Thymus (tissue), 14 donors: ENCODE data around the gene ARHGAP4. TPM values are rescaled to one million over a fixed set of nuclear protein-coding genes. Genes with fewer than 3 reads are reported as not detected.

ENCODE experiments used
- DNase-seq, 9 donors: peaks; one replicate each; pipeline ENCODE4 v3.0.0-alpha.2; 2013; ENCODE audit warnings: low spot score in 9 of 9, low read depth in 6 of 9, missing footprints in 1 of 9
- H3K27ac ChIP-seq, 2 donors: one replicate each; pipeline ENCODE4 v1.5.1; 2013; ENCODE audit warnings: control low read depth in 1 of 2, low read depth in 1 of 2, low read length in 1 of 2, mild to moderate bottlenecking in 1 of 2, moderate library complexity in 1 of 2
- H3K27me3 ChIP-seq, 2 donors: one replicate each; pipeline ENCODE4 v1.5.1; 2013; ENCODE audit warnings: low read length in 1 of 2; ENCODE audit not compliant: control insufficient read depth in 2 of 2, insufficient read depth in 1 of 2
- H3K36me3 ChIP-seq, 2 donors: one replicate each; pipeline ENCODE4 v1.5.1; 2013; ENCODE audit warnings: low read length in 1 of 2, mild to moderate bottlenecking in 1 of 2, moderate library complexity in 1 of 2; ENCODE audit not compliant: control insufficient read depth in 2 of 2, insufficient read depth in 2 of 2
- H3K4me1 ChIP-seq, 2 donors: one replicate each; pipeline ENCODE4 v1.5.1; 2013; ENCODE audit warnings: low read length in 2 of 2; ENCODE audit not compliant: control insufficient read depth in 2 of 2, insufficient read depth in 2 of 2
- H3K4me3 ChIP-seq, 2 donors: one replicate each; pipeline ENCODE4 v1.5.1; 2013; ENCODE audit warnings: low read length in 2 of 2, control low read depth in 1 of 2, mild to moderate bottlenecking in 1 of 2
- H3K9me3 ChIP-seq, 2 donors: one replicate each; pipeline ENCODE4 v1.5.1; 2013; ENCODE audit warnings: low read length in 1 of 2, mild to moderate bottlenecking in 1 of 2; ENCODE audit not compliant: control insufficient read depth in 2 of 2, insufficient read depth in 1 of 2
- WGBS: extraction: QIAGEN DNeasy Blood & Tissue Kit; methylation state at CpG from one replicate; pipeline ENCODE4 v1.1.7; 2013; 5-methylcytosine and 5-hydroxymethylcytosine counted together
- long read RNA-seq, 10 donors: transcript quantifications; one replicate each; lab custom pipeline, GENCODE V29; 2026
- polyA plus RNA-seq: library from polyadenylated mRNA; stranded (reverse); fragments of 200-250 nt; gene quantifications from one replicate; pipeline ENCODE4 v1.2.3, GENCODE V29; 2013
- total RNA-seq: library from RNA; stranded (reverse); fragments of 120-200 nt; gene quantifications from one replicate; pipeline ENCODE4 v1.2.4, GENCODE V29; 2013
- donor health status: healthy.

The ARHGAP4 gene
- total RNA-seq: 139 TPM
- polyA plus RNA-seq: 481 TPM
- long read RNA-seq, donor 1, partial matches to known transcripts: 6 of 6 reads
- long read RNA-seq, donor 1, other reads (novel, unspliced or antisense): 0 of 6 reads
- long read RNA-seq, donor 2, transcript ARHGAP4-217 (3 exons, 840 nt): minor isoform, 5 of 68 reads
- long read RNA-seq, donor 2, transcript ARHGAP4-201 (22 exons, 3,235 nt): major isoform, 10 of 68 reads
- long read RNA-seq, donor 2, partial matches to known transcripts: 49 of 68 reads
- long read RNA-seq, donor 2, other reads (novel, unspliced or antisense): 0 of 68 reads
- long read RNA-seq, donor 3, transcript ARHGAP4-201 (22 exons, 3,235 nt): major isoform, 12 of 37 reads
- long read RNA-seq, donor 3, partial matches to known transcripts: 17 of 37 reads
- long read RNA-seq, donor 3, other reads (novel, unspliced or antisense): 6 of 37 reads
- long read RNA-seq, donor 4, partial matches to known transcripts: 0 of 4 reads
- long read RNA-seq, donor 4, other reads (novel, unspliced or antisense): 0 of 4 reads
- long read RNA-seq, donor 5, transcript ARHGAP4-201 (22 exons, 3,235 nt): major isoform, 5 of 18 reads
- long read RNA-seq, donor 5, partial matches to known transcripts: 0 of 18 reads
- long read RNA-seq, donor 5, other reads (novel, unspliced or antisense): 11 of 18 reads
- long read RNA-seq, donor 6, partial matches to known transcripts: 15 of 20 reads
- long read RNA-seq, donor 6, other reads (novel, unspliced or antisense): 0 of 20 reads
- long read RNA-seq, donor 7: 0 reads
- long read RNA-seq, donor 8, partial matches to known transcripts: 0 of 3 reads
- long read RNA-seq, donor 8, other reads (novel, unspliced or antisense): 0 of 3 reads
- long read RNA-seq, donor 9, partial matches to known transcripts: 0 of 2 reads
- long read RNA-seq, donor 9, other reads (novel, unspliced or antisense): 0 of 2 reads
- long read RNA-seq, donor 10, partial matches to known transcripts: 0 of 5 reads
- long read RNA-seq, donor 10, other reads (novel, unspliced or antisense): 0 of 5 reads

DNA sequence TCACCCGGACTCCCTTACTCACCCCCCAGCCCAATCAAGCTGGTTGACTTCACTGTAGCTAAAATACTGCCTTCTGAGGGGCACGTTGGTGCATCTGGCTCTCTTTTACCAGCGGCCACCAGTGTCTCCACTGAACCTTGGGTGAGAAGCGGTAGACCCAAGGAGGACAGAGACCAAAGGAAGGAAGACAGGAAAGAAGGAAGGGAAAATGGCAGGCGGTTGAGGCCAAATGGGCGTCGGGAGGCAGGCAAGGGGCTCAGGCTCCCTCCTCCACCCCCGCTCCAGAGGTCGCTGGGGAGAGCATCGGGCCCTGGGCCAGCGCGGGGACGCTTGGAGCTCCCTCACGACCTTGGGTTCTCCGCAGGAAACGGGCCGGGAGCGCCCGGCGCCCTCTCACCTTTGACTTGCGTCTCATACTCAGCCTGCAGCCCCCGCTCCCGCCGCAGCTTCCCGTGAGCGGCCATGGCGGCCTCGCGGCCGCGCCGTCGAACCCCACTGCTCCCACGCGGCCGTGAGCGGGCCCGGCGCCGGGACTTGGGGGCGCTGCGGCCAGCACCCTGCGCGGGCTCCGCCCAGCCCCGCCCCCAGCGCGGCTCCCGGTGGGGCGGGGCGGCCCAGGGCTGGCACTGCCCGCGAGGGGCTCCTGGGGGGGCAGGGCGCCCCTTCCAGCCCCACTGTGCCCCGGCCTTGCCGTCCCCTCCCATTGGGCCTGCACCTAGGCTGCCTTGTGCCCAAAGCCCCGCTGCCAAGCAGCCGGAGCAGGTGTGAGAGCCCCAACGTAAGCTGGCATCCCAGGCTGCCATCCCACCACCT is at the start of gene ARHGAP4:
ARHGAP4 (minus strand) TSS at position 526 of the 813 bp plus-strand sequence; CDS start at position 464, 62 bp downstream.
- DNase-seq: peak in 3 of 9 donors; percentile 37 to 66 (median 47)
- peaks cover 0 to 26% of the 10 kb centered on the region in 2 donors for H3K27me3 ChIP-seq
- peak within 1 kb of the TSS; percentile 93 to 100 for H3K27ac ChIP-seq
- H3K9me3 ChIP-seq: peaks cover 0 to 7% of the 10 kb centered on the region in 2 donors
- peaks cover 3 to 80% of the 10 kb centered on the region in 2 donors for H3K4me1 ChIP-seq
- under 1% methylated on average over 50 of the region's 59 CpGs for WGBS
- H3K36me3 ChIP-seq: peaks cover 11 to 21% of the 10 kb centered on the region in 2 donors
- peak within 1 kb of the TSS; percentile 61 to 87 for H3K4me3 ChIP-seq

DNA sequence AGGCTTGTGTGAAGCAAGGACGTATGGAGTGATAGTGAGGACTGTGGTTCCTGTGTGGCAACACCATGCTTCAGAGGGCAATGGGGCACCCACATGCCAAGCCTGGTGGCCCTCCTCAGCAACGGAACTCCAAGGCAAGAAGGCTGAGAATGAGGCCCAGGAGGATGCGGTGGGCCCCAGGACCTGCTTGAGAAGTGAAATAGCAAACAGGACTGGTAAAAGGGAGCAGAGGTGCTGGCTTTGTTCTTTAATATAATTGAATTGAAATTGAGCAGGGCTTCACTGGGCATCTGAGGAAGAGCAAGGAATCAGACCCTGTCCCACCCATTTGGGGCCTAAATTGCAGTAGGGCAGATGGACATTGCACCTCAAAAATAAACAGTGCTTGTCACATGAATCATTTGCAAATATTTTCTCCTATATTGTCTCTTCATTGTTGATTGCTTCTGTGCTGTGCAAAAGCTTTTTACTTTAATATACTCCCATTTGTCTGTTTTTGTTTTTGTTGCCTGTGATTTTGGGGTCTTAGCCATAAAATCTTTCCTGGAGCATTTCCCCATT is 48.7 kb upstream of the ARHGAP4 start:
- no peak for DNase-seq
- Histone ChIP-seq H3K36me3 (no peaks in the 10 kb centered on the region), H3K27me3 (peaks cover 0 to 16% of the 10 kb centered on the region in 2 donors), H3K9me3 (no peaks in the 10 kb centered on the region), H3K27ac (peak overlapping the region; percentile 70 to 94), H3K4me3 (no peak overlapping the region), H3K4me1 (peaks cover 9 to 18% of the 10 kb centered on the region in 2 donors)
- WGBS: 73% methylated on average over 3 of the region's 3 CpGs

DNA sequence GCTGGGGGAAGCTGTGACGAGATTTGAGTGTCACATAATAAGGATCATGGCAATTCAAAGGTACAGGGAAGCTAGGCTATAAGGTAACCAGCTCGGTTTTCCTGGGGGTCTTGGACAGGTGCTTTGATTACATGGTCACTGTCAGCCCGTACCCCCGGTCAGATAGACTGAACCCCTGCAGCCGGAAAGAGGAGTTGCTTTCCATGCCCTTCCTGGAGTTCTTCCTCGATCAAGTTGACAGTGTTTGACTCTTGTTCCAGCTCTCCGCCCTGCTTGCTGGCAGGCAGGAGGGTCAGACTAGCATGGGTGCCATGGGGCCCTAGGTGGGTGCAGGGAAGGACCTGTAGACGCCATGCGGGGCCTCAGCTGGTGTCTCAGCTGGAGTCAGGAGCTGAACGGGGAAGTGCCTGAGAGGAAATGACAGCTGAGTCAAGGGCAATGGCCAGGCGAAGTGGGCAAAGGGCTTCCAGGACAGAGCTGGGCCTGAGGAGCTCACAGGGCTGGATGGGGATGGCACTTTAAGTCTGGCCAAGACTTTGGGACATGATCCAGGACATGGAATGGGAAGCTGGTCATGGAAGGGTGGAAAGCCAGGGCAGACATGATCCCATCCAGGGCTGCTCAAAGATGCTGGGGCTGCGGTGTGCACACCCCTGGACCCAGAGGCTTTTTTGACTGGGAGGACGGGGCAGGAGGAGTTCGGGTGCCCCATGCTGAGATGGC is 48.1 kb upstream of the ARHGAP4 start:
- no peak overlapping the region for H3K4me3 ChIP-seq
- H3K4me1 ChIP-seq: peaks cover 9 to 18% of the 10 kb centered on the region in 2 donors
- no peaks in the 10 kb centered on the region for H3K9me3 ChIP-seq
- peak in 1 of 9 donors; percentile 34 for DNase-seq
- H3K27ac ChIP-seq: peak overlapping the region; percentile 65 to 94
- 74% methylated on average over 14 of the region's 14 CpGs for whole genome bisulfite sequencing
- peaks cover 0 to 16% of the 10 kb centered on the region in 2 donors for H3K27me3 ChIP-seq
- peaks cover 0 to 4% of the 10 kb centered on the region in 2 donors for H3K36me3 ChIP-seq

DNA sequence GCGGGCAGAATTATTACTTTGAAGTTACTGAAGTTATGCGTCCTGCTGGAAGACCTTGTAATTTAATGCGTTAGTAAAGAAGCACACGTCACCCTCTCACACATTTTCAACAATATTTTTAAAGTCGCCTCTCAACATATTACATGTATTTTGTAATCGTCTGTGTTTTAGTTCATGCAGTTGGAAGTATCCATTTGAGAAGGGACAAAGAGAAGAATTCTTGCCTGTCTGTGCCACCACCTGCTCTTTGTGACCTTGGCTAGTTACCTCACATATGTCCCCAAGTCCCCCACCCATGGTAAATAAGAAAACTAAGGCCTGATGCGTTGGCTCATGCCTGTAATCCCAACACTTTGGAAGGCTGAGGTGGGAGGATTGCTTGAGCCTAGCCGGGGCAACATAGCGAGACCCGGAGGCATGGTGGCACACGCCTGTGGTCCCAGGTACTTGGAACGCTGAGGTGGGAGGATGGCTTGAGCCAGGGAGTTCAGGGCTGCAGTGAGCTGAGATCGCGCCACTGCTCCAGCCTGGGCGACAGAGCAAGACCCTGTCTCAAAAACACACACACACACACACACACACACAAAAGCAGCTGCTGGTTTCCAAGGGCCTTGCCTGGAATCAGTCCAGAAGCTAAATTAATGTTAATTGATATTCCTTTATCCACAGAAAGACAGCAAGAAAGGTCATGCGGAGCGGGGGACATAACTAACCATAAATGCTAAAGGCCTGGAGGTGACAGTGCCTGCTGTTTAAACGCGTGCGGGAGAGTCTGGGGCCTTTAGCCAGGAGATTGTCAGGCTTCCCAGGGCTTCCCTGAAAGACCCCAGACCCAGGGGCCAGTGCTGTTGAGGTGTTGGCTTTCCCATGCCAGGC is 47.3 kb upstream of the ARHGAP4 start:
- Histone ChIP-seq H3K36me3 (peaks cover 0 to 8% of the 10 kb centered on the region in 2 donors), H3K4me1 (peaks cover 9 to 22% of the 10 kb centered on the region in 2 donors), H3K27ac (peak overlapping the region; percentile 94 to 99), H3K27me3 (peaks cover 0 to 16% of the 10 kb centered on the region in 2 donors), H3K4me3 (peak overlapping the region; percentile 62 to 63), H3K9me3 (no peaks in the 10 kb centered on the region)
- 53% methylated on average over 20 of the region's 20 CpGs for WGBS
- no peak for DNase-seq

DNA sequence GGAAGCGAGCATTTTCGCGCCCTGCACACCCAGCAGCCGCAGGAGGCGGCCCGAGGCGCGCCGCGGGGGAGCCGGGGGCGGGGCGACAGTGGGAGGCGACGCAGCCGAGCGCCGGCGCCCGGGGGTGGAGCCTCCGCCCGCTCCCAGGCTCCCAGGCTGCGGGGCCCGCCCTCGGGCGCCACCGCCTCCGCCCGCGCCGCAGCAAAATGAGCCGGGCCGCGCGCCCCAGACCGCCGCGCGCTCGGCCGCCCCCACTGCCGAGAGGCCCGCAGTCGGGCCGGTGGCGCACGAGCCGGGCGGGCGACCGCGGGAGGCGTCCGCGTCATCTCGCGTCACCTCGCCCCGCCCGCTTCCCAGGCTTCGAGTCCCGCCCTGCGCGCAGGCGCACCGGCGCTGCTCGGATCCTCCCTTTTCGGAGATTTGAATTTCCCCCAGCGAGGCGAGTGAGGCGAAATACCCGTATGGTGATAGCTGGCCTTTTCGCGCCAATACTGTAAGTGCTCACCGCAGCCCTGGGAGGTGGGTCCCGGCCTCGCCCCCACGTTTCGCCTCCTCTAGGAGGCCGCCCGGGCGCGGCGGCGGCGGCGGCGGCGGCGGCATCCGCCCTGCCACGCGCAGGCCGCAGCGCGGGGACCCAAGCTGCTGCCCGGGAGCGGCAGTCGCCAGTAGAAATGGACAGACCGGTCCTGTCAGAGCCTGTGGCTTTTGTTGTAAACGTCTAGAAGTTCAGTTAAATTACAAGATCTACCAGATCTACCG is 46.5 kb upstream of the ARHGAP4 start, which contains the start of gene TMEM187:
TMEM187 (plus strand) TSS at position 387 of the 759 bp plus-strand sequence. CDS start 9,309 bp downstream, outside the sequence.
- DNase-seq: peak in 7 of 9 donors; percentile 74 to 92 (median 78)
- under 1% methylated on average over 102 of the region's 103 CpGs for WGBS
- peak within 1 kb of the TSS; percentile 62 to 98 for H3K4me3 ChIP-seq

GRCh38 chrX:153971450-153972367 is 45.6 kb upstream of the ARHGAP4 start, which contains the start of gene HCFC1:
Gene HCFC1, minus strand, starts transcription at chrX:153971818. Its CDS starts 978 bp downstream, at chrX:153970840.
- Histone ChIP-seq H3K27me3 (peaks cover 0 to 16% of the 10 kb centered on the region in 2 donors), H3K27ac (peak within 1 kb of the TSS; percentile 99 to 100), H3K9me3 (no peaks in the 10 kb centered on the region), H3K36me3 (peaks cover 0 to 17% of the 10 kb centered on the region in 2 donors), H3K4me1 (peaks cover 13 to 39% of the 10 kb centered on the region in 2 donors), H3K4me3 (peak within 1 kb of the TSS; percentile 62 to 98)
- WGBS: under 1% methylated on average over 94 of the region's 96 CpGs
- DNase-seq: peak in 7 of 9 donors; percentile 83 to 97 (median 87)

More for the DNA sequence above, 46.5 kb upstream of the ARHGAP4 start, which contains the start of gene TMEM187:
- peaks cover 0 to 12% of the 10 kb centered on the region in 2 donors for H3K36me3 ChIP-seq
- peaks cover 0 to 16% of the 10 kb centered on the region in 2 donors for H3K27me3 ChIP-seq
- no peaks in the 10 kb centered on the region for H3K9me3 ChIP-seq
- peak within 1 kb of the TSS; percentile 99 to 100 for H3K27ac ChIP-seq
- H3K4me1 ChIP-seq: peaks cover 9 to 30% of the 10 kb centered on the region in 2 donors
